Measurements from ENCODE around the gene CNTNAP4.

The CNTNAP4 gene

DNA sequence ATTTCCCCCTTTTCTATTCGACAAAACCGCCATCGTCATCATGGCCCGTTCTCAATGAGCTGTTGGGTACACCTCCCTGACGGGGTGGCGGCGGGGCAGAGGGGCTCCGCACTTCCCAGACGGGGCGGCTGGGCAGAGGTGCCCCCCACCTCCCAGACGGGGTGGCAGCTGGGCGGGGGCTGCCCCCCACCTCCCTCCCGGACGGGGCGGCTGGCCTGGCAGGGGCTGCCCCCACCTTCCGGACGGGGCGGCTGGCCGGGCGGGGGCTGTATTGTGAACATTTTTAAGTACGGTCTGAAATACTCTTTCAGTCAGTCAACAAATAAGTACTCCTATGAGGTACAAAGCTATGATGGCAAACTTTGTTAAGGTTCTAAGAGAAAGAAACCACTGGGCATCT lies 222.8 kb downstream of the CNTNAP4 start:
- DNase-seq: no peak

DNA sequence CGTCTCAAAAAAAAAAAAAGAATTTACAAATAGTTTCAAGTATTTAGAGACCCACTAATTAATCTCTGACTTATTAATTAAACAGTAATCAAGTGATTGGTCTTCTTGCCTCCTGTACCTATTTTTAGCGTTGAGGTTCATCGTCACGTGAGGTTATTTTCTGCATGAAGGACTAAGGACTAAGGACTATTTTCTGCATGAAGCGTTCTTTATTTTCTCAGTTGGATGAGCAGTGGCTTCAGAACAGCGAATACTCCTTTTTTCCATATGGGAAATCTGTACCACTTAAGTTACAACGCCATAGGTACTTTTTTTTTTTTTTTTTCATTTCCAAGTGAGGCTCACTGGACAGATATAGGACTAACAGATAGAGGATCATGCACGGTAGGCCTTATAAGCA lies 224.9 kb downstream of the CNTNAP4 start:
- DNase-seq: no peak

DNA sequence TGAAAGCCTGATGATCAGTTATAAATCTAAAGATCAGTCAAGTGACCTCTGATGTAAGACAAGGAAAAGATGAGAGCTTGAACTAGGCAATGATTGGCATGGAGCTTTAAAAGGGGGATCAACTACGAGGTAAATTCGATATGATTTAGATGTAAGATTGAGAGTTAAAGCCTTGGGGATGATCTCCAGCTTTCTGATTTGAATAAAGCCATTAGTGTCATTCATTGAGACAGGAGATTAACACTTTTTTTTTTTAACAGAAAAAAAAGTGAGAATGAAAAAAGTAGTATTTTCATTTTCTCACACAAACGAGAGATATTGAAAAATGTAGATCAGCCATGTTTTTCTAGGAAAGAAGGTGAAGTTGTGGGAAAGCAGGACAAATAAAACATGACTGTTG lies 225.4 kb downstream of the CNTNAP4 start:
- DNase-seq: no peak

DNA sequence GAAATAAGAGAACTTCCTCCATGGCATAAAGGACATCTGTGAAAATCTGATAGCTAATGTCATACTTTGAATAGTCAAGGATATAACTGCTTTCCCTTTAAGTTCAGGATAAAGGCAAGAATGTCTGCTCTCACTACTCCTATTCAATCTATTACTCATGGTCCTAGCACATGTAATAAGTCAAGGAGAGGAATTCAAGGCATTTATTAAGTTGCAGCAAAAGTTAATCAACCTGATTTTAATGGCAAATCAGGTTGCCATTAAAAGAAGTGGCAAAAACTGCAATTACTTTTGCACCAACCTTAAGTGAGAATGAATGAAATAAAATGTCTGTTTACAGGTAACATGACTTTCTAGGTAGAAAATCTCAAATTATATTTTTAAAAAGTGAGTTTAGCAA lies 225.9 kb downstream of the CNTNAP4 start:
- DNase-seq: no peak

DNA sequence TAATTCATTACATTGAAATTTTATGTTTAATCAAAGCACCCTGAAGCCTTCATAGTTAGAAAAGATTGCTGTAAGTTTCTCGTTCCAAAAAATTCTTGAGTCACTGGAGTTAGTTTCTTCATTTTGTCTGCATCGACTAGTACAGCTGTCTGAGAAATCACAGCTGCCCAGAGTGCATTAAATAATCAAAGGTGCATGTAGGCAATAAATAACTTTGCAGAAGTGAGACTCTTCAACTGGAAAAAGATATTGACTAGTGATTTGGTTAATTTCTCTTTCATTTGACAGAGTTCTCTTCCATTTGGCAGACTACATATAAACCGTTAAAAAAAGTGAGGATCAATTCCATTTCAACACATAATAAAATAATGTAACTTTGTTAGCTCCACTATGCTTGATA lies 234.0 kb downstream of the CNTNAP4 start:
- DNase-seq: no peak

DNA sequence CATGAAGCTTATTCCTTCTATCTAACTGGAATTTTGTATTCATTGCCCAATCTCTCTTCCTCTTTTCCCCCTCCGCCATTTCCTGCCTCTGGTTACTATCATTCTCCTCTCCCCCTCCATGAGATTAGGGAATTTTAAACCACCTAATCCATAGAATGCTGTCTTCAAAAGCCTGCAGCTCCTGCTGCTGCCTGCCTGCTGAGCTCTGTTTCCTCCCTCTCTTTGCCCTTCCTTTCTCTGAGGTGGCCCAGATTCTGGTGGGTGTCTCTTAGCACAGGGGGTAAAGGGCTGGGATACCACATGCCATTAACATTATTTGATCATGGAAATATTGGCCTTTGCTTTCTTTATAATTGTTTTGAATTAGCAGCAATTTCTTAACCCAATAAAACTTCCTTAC lies 241.6 kb downstream of the CNTNAP4 start:
- no peak for DNase-seq

DNA sequence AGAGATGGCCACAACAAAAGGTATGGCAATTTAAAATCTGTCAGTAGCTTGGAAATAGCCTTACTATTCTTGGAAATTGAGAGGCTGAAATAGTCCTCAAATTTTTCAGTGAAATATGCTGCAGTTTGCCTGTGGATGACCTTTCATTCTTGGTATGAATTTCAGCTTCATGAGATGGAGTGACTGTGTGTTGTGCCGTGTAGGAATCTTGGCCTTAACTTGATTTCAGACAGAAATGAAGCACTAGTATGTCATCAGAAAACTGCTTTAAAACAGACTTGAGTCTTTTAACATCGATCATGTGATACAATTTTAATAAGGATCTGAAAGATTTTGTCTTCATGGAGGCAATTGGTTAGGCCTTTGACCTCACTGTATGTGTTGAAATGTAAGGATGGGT lies 247.2 kb downstream of the CNTNAP4 start:
- DNase-seq: no peak

DNA sequence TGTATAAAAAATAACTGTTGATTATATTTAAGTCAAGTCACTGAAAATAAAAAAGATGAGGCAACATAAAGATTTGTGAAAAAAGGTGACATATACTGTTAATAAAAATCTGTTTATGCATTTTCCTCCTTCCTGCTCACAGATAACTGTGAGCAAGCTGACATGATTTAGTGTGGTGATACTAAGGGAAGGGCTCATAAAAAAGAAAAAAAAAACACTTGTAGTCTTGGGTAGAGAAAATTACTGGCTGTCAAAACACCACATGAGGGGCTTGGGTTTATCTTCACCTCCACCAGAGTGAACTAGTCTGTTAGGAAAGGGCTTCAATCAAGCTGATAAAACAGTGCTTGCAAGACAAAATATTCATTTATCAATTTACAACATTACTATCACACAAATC lies 247.6 kb downstream of the CNTNAP4 start:
- no peak for DNase-seq

DNA sequence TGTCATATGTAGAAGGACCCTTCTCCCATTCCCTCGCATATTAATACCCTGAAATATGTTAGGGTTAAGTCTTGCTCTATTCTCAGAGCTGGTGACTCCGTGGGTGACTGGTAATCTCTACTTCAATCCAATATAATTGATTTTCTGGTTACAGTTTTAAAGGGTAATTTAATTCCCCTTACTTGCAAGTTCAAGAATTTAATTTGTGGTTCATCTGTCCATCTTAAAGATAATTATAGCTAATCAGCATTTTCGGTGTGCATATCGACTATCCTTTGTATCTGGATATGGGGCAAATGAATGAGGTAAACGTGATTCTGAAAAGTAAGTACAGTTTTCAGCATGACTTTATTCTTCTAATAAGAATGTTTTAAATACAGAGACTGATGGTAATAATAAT lies 250.0 kb downstream of the CNTNAP4 start:
- no peak for DNase-seq

DNA sequence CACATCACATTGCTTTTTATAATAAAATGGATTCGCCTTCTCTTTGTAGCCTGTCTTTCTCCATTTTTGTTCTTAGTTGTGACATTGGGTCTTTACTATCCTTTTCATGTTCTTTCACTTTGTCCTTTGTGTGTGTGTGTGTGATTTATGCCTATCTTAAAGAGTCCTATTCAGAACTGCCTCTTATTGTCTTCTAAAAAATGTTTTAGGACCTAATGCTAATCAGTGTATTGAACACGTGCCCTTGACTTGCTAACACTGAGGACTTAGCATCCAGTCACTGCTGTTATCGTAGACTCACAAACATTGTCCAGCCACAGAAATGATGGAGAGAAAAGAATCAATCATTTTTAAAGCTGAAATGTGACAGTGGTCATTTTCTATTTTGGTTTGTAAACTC lies 251.9 kb downstream of the CNTNAP4 start:
- DNase-seq: no peak

DNA sequence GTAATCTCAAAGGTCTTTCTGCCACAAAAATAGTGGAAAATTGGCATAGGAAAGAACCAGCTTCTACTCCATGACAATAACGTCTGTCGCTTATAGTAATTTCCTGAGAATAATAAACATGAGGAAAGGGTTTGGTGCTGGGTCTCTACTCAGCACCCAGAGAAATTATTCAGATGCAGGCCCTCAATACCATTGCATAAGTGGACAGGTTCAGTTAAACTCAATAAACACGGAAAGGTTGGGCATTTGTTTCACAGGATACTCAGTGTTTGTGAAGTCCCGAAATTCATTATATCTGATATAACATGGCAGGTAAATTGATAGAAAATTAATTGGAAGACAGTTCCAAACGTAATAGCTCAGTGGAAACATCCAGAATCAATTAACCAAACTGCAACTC lies 254.0 kb downstream of the CNTNAP4 start:
- no peak for DNase-seq

DNA sequence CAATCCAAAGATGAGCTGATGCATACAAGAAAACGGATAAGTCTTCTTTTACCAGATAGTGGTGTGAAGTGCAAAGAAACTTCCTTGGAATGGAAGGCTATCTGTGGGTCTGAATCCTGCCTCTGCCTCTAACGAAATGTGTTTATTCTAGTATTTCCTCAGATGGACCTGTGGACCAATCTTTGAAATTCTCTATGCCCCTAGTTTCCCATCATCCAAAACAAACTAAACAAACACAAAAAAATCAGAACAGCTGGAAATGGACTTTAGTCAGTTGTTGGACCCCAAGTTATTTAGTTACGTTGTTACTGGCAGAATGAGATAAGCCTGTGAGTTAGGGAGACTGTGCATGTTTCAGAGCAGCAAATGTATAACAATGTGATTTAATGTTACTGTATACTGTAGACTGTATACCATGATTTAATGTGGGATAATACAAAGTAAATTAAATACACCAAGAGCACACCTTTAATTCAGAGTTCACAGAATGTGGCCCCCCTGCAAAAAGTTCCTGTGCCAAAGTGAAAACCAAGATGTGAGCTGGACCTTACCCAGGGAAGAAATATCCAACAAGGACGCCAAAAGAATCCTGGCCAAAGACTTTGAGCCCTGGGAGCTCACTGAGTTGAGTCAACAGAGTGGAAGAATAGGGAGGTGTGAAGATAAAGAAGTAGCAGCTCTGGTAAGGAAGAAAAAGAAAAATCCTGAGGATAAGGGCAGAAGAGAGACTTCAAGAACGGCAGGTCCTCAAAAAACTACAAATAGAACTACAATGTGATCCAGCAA lies 255.2 kb downstream of the CNTNAP4 start:
- no peak for DNase-seq

DNA sequence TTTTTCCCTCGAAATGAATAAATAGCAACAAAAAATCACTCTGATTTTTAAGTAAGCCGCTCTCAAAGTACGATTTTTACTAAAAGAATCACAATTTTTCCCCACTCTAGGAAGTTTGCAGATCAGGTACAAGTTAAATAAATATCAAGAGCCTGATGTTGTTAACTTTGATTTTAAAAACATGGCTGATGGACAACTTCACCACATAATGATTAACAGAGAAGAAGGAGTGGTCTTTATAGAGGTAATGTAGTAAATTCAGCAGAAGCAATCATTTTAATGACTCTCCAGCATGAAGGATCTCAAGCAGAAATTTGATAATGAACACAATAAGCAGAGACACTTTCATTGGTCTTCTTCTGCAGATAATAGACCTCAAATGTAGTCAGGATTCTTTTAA lies 262.4 kb downstream of the CNTNAP4 start:
- no peak for DNase-seq

DNA sequence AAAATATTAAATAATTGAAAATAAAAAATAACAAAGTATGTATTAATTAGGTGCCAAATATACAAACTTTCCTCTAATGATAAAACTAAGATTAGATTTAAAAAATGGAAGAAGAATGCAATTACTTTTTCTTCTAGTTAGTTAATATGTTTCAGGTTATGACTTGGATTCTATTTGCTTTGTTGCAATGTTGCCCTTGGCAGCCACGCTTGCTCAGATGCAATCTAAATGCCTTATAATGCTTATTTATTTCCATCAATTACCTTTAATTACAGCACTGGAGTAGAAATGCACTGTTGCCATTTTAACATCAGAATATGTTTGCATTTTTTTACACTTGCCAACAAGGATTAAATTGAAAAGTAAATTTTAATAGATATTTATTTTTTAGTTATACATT lies 263.9 kb downstream of the CNTNAP4 start:
- no peak for DNase-seq

DNA sequence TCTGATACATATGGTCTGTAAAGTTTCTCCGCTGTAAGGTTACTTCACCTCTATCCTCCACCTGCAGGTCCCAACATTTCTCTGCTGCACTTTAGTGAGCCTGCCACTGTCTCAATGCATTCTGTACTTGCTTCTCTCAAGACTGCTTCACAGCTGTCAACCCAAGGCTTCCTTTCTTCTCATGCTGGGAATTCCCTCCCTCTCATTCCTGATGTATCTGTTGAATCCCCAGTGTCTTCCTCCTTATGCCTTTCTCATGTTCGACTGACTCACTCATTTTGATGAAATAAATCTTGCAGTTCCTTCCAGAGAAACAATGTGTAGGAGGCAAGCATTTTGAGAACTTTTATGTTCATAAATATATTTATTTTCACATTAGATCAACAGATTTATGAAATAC lies 288.3 kb downstream of the CNTNAP4 start:
- no peak for DNase-seq

DNA sequence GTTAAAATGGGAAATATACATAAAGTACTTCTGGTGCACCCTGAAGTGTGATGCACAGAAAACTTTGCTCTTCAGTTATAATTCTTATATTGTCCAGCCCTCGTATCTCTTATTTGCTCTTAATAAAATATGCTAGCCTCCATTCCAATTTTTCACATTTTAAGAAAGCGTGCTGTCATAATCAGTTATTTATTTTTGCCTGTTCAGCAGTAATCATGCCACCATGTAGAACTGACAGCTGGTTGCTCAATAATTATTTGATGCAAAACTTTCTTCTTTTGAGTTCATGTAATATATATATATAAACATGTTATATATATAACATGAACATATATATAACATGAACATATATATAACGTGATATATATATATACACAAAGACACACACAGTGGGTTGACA lies 294.6 kb downstream of the CNTNAP4 start:
- no peak for DNase-seq

DNA sequence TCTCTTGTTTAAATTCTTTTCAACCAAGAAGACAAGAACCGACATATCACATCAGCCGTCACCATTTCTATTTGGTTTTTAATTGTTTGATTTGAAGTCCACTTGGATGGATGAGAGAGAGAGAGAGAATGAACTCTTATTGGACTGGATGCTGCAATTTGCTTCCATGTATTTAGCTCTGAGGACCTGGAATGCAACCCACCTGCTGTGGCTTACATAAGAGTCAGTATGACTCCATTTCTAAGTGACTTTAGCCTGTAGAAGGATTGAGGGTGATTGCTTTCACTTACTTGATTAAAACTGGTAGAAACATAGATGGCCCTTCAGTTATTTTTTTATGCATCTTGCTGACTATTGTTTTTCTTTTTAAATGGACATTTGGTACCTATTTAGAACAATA lies 296.1 kb downstream of the CNTNAP4 start:
- no peak for DNase-seq

DNA sequence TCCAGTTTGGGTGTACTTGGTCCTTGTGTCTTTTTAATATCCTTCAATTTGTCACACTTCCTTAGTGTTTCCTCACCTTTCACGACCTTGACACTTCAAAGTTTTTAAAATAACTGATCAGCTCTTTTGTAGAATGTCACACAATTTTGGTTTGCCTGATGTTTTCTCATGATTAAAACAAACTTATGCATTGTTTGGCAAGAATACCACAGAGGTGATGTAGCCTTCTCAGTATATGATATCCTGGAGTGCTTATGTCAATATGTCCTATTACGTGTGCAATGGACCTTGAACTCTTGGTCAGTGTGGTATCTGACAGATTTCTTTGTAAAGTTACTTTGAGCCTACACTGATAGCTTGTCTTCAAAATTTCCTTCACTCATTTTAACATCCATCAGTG lies 297.4 kb downstream of the CNTNAP4 start:
- DNase-seq: no peak

DNA sequence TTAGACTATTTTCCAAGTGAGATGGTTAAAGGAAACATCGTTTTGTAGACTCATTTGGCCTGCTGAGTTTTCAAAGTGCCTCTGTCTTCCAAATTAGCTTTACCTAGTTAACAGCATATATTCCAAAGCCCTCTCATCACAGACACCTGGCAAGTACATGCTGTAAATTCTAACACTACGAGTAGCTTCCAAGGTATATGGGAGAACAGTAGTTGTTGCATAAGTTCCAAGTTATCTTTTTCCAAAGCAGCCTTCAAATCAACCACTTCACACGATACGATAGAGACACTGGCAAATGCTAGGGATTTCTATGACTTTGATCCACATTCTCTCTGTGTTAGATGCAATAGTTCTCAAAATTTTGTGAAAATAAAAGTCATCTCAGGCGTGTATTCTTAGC lies 299.3 kb downstream of the CNTNAP4 start:
- no peak for DNase-seq

DNA sequence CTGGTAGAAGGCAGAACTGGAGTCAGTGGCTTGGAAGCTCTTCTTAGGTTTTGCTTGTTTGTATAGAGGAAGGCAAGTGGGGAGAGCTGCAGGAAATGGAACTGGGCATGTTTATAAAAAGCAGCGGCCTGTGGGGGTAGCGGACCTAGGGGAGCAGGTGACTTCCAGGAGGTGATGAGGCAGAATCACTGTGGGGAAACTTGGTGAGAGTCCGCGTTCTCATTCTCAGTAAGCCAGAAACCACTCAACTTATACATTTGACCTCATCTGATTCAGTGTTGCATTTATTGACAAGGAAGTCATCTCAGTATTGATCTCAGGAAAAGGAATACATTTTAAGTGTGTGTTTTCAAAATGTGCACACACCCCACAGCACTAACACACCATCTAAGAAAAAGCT lies 299.8 kb downstream of the CNTNAP4 start:
- no peak for DNase-seq

DNA sequence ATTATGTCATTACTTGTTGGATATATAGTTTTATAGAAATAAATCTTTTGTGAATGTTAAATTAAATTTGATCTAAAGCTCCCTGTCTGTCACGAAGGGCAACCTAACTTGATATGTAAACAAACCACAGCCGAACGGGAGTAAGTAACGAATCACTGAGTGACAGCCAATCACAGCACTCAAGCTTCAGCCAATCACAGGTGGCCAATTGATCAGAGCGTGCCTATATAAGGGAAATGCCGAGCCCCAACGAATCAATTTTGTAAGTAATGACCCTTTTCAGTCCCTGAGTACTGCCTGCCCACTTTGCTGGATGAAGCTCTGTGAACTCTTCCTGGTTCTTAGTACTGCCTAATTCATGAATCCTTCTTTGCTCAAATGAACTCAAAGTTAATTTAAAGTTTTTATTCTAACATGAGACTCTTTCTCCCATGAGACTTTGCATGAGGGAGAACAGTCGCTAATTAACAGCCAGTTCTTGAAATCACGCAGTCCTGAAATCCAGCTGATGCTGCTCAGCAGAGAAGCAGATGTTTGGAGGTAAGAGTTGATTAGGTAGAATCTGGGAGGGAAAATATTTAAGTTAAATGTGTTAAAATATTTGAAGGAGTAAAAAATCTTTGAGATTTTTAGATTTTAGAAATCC lies 302.2 kb downstream of the CNTNAP4 start:
- no peak for DNase-seq

DNA sequence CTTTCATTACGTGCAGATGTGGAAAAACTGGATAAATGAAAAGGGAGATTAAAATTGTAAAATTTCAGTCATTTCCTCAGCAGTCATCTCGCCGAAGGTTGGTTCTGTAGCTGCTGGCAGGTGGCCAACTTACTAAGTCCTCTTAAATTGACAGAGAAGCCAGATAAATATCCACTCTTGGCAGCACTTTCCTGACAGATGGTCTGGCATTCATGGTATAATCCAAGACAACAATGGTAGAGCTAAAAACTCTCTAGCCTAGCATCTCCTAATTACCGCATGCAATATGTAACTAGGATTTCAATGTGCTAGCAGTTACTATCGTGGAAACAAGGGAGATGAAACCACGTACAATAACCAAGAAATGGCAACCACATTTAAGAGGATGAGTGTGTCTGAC lies 306.3 kb downstream of the CNTNAP4 start:
- DNase-seq: no peak

DNA sequence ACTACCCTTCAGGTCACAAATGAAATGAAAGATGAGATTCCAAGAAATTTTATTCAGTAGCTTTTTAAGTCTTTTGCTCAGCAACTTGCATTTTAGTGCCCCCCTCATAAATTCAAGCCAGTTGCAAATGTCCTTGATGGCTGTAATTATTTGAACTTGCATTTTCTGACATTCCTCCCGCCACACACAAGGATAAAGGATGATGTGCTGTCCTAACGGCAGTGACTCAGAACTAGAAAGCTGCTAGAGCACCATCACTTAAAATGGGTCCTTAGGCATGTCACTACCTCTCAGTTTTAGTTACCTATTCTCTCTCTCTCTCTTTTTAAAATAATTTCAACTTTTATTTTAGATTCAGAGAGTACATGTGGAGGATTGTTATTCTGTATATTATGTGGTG lies 306.7 kb downstream of the CNTNAP4 start:
- no peak for DNase-seq

DNA sequence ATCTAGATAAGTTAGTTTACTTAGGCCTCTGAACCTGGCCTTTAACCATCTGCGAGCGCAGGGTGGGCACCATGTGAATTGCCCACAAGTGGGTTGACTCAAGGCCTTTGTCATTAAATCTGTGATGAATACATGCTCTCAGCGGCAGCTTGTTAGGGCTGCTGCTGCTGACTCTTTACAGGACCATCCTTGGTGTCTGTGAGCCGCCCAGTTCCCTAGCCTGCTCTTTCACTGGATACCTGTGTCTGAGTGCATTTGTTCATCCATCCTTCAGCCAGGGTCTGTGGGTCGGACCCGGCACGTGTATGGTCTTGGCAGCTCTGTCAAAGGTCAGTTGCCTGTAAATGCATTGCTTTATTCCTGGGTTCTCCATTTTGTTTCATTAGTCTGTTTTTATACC lies 321.3 kb downstream of the CNTNAP4 start:
- no peak for DNase-seq

DNA sequence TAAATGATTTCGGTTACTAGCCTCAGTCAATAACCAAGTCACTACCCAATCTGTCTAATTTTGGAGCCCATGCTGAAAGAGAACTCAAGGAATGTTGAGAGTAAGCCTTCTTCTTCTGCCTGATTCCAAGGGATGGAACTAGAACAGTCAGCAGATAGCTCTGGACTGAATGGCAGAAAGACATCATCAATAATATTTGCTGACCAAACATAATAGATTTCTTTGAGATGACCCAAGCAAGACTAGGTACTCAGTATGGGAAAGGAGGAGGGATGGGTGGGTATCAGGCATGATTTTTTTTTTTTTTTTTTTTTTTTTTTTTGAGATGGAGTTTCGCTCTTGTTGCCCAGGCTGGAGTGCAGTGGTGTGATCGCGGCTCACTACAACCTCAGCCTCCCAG lies 330.1 kb downstream of the CNTNAP4 start:
- no peak for DNase-seq
